GM12872 (cell line): ENCODE measurements around the gene MEG3.

Experiments used
- CTCF ChIP-seq: IDR thresholded peaks from 3 replicates; pipeline ENCODE4 v1.5.1; 2011; ENCODE audit warnings: low read depth, mild to moderate bottlenecking, low read length, moderate library complexity; ENCODE audit not compliant: insufficient read depth

Gene MEG3

GRCh38 chr14:100866666-100867630 lies 41.0 kb downstream of the MEG3 start:
- TF ChIP-seq CTCF, result no peak

DNA sequence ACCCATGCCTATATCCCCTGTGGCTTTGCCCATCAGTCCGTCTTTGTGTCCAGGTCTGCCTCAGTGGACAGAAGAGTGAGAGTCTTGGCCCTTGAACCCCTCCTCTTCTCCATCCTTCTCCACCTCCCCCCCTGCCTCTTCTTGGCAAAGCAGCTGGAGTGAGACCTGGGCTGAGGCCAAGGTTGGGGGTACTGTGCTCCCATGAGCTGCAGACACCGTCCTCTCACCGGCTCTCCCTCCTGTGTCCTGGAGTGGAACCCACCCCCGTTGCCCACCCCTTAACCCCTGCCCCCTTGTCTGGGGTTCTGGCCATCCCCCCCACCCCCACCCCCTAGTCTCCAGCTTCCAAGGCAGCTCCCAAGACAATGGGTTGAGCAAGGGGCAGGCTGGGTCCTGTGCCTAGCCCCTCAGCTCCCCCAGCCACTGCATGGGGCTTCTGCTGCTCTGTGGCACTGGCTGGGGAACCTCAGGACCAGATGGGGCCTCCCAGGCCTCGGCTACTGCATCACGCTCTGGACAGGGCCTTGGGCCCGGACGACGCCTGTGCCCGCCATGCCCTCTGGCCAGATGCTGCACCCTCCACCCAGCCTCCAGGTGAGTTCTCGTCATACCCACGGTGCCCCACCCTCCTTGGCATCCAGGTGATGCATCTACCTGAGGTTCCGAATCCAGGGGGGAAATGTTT lies 41.9 kb downstream of the MEG3 start:
- TF ChIP-seq CTCF, result no peak

GRCh38 chr14:100868621-100869370 lies 42.9 kb downstream of the MEG3 start:
- TF ChIP-seq CTCF, result no peak

- no peak for TF ChIP-seq CTCF
Observed at GRCh38 chr14:100871234-100872186, 45.6 kb downstream of the MEG3 start.

DNA sequence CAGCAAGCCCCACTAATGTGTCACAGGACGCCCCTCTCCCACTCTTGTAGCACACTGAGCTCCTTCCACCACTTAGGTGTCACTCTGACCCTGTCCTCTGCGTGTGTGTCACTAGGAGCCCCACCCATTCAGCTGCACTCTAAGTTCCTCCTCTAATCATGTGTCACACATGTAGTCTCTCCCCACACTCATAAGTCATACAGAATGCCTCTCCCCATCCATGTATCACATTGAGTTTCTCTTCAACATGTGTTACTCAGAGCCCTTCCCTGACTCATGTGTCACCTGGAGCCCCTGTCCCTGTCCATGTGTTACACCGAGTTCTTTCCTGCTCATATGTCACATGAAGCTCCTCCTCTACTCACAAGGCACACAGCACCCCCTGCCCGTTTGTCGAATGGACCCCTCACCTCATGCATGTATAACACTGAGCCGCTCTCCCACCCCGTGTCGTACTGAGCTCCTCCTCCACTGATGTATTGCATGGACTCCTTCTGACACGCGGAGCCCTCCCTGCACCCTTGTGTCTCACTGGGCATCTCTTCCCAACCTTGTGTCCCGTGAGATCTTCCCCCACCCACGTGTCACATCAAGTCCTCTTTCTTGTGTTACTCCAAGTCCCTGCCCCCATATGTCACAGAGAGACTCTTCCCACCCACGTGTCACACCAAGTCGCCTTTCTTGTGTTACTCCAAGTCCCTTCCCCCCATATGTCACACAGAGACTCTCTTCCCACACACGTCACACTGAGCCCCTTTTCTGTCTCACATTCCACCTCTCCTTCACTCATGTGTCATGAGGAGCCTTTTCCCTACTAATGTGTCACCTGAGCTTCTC lies 46.6 kb downstream of the MEG3 start:
- no peak for TF ChIP-seq CTCF

DNA sequence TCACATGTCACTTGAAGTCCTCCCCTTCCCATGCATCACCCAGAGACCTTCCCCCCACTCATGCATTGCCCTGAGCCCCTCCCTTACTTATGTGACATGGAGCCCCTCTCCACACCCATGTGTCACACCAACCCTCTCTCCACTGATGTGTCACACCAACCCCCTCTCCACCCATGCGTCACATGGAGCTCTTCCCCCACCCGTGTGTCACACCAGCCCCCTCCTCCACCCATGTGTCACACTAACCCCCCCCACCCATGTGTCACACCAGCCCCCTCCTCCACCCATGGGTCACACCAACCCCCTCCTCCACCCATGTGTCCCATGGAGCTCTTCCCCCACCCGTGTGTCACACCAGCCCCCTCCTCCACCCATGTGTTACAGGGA lies 47.2 kb downstream of the MEG3 start:
- no peak for TF ChIP-seq CTCF
